Anterior cingulate cortex (tissue), 58 donors: ENCODE measurements around the gene MEST.
"Not testable (repeated sequence)": the region's sequence is repeated elsewhere in the genome, so short reads cannot be mapped to it uniquely, and the experiment has no call there.

Experiments used
- DNase-seq, 58 donors: peaks; one replicate each; lab custom pipeline; 2025; lab: John Stamatoyannopoulos, UW

Gene MEST

GRCh38 chr7:130483031-130483430 lies 8.9 kb upstream of the MEST start:
- DNase-seq = no peak

GRCh38 chr7:130485734-130486113 lies 6.2 kb upstream of the MEST start:
- DNase-seq = no peak

- DNase-seq = peak in 24 of 58 donors; percentile 12 to 70 (median 30)
These were observed 5.6 kb upstream of the MEST start for GRCh38 chr7:130486114-130486953.

GRCh38 chr7:130486954-130487436 lies 4.9 kb upstream of the MEST start:
- no peak for DNase-seq

- peak in 13 of 58 donors; percentile 11 to 34 (median 19) for DNase-seq
These were observed 3.3 kb upstream of the MEST start for GRCh38 chr7:130488392-130489139.

- DNase-seq = no peak
These were observed 2.5 kb upstream of the MEST start for GRCh38 chr7:130489140-130489983.

GRCh38 chr7:130490311-130490791 lies 1.5 kb upstream of the MEST start:
- DNase-seq = peak in 1 of 58 donors; percentile 9

GRCh38 chr7:130490888-130491804 lies 739 bp upstream of the MEST start:
- DNase-seq = peak in 35 of 58 donors; percentile 11 to 62 (median 36)

- DNase-seq = no peak
These were observed 814 bp downstream of the MEST start for GRCh38 chr7:130492523-130493274.

GRCh38 chr7:130493275-130493873 lies 1.5 kb downstream of the MEST start:
- DNase-seq = peak in 2 of 58 donors; percentile 5 to 16

- DNase-seq = no peak
These were observed 2.6 kb downstream of the MEST start for GRCh38 chr7:130494431-130494858.

GRCh38 chr7:130500463-130500862 lies 8.6 kb downstream of the MEST start:
- DNase-seq = no peak

GRCh38 chr7:130500910-130501309 lies 9.0 kb downstream of the MEST start:
- no peak for DNase-seq

GRCh38 chr7:130505753-130506152 lies 13.9 kb downstream of the MEST start:
- DNase-seq = no peak

- DNase-seq = no peak
These were observed 14.5 kb downstream of the MEST start for GRCh38 chr7:130506358-130506757.

GRCh38 chr7:130512038-130512437 lies 20.2 kb downstream of the MEST start:
- DNase-seq = not testable (repeated sequence)

GRCh38 chr7:130513447-130513846 lies 21.6 kb downstream of the MEST start:
- no peak for DNase-seq
